Transverse colon (tissue), 3 donors: Measurements from ENCODE around the gene TMEM72.

Experiments used
- POLR2A ChIP-seq: fragments of 450-650 bp; IDR thresholded peaks from one replicate; pipeline ENCODE4 v1.6.1; 2016; ENCODE audit warnings: antibody characterized with exemption, mild to moderate bottlenecking, moderate library complexity
- TF ChIP-seq, protein P1 (sequence below), 5 experiments: fragments of 200-600 bp in 3 of 5; fragments of 450-650 bp in 2 of 5; sonication (generic) in 3 of 5; IDR thresholded peaks; 1 replicate in 2 of 5; 2 replicates in 3 of 5; pipeline ENCODE4 v1.5.1; 2016 to 2017; ENCODE audit warnings: antibody characterized with exemption in 5 of 5, inconsistent platforms in 3 of 5, mild to moderate bottlenecking in 2 of 5, moderate library complexity in 1 of 5

- TF ChIP-seq, protein P1, sequence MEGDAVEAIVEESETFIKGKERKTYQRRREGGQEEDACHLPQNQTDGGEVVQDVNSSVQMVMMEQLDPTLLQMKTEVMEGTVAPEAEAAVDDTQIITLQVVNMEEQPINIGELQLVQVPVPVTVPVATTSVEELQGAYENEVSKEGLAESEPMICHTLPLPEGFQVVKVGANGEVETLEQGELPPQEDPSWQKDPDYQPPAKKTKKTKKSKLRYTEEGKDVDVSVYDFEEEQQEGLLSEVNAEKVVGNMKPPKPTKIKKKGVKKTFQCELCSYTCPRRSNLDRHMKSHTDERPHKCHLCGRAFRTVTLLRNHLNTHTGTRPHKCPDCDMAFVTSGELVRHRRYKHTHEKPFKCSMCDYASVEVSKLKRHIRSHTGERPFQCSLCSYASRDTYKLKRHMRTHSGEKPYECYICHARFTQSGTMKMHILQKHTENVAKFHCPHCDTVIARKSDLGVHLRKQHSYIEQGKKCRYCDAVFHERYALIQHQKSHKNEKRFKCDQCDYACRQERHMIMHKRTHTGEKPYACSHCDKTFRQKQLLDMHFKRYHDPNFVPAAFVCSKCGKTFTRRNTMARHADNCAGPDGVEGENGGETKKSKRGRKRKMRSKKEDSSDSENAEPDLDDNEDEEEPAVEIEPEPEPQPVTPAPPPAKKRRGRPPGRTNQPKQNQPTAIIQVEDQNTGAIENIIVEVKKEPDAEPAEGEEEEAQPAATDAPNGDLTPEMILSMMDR (IDR thresholded peaks at IDR 0.05), result no peak
- TF ChIP-seq POLR2A, result no peak
Observed at GRCh38 chr10:44865289-44865671, 45.9 kb upstream of the TMEM72 start.
